Occipital lobe (tissue), 2 donors: ENCODE results near the gene PRKD1. TPM values are rescaled to one million over a fixed set of nuclear protein-coding genes. Genes with fewer than 3 reads are reported as not detected.

Experiments
- DNase-seq: peaks from one replicate; lab custom pipeline; 2025; lab: John Stamatoyannopoulos, UW
- total RNA-seq: library from RNA; depleted of rRNA; stranded (reverse); fragments of >200 nt; gene quantifications from one replicate; pipeline ENCODE4 v1.2.3, GENCODE V29; 2014

The PRKD1 gene
- 20.0 TPM for total RNA-seq

DNA sequence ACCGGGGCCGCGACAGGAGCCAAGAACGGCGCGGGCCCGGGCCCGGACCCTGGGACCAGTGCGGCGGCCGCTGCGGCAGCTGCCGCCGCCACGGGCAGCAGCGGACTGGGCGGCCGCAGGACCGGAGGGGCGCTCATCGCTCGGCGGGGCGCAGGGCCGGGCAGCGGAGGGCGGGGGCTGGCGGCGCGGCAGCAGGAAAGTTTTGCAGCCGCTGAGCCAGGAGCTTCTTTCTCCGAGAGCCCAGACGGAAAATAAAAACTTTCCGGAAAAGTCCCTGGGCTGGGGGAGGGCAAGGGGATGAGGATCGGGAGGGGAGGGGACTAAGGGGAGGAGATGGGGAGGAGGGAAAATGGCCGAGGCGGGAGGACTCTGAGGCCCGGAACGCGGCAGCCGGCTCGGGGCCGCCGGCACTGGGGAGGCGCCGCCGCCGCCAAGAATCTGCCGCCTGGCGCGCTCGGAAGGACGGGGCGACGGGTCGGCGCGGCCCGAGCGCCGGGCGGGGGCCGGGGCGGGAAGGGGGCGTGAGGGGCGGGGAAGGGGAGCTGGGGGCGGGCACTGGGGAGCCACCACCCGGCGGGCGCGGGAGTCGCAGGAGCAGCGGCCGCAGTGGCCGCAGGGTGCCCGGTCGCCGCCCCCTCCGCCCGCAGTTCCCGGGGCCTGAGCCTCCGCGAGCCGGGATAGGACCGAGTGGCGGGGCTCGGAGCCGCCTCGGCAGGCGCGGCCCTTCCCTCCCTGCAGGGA is at the start of gene PRKD1:
Gene PRKD1, minus strand, starts transcription at position 472 of the 741 bp plus-strand sequence.
- DNase-seq = peak; percentile 41

DNA sequence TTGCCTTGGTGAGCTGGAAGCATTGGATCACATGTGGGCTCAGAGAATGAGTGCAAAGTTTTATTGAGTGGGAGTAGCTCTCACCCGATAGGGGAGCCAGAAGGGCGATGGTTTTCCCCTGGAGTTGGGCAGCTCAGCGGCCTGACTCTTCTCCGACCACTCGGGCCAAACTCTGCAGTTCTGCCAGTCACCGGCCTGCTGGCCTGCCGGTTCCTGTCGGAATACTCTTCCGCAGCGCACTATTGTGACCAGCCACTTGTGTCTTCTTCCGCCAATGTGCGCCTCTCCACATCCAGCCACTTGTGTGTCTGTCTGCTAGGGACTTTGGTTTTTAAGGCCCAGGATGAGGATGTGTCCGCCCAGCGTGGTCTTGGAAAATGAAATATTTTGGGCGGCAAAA is 43.5 kb upstream of the PRKD1 start:
- no peak for DNase-seq

DNA sequence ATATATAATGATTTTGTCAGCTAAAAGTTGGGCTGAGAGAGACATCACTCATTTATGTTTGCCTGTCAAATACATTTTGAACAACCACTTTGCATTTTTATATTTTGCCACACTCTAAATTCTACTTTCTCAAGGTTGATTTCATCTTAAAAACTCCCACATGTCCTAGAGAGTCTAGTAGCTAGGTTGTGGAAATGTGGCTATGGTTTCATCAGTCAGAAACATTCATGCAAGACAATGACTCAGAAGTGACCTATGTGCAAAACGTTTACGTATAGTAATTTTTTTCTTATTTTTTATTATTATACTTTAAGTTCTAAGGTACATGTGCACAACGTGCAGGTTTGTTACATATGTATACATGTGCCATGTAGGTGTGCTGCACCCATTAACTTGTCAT is 27.4 kb upstream of the PRKD1 start:
- no peak for DNase-seq

DNA sequence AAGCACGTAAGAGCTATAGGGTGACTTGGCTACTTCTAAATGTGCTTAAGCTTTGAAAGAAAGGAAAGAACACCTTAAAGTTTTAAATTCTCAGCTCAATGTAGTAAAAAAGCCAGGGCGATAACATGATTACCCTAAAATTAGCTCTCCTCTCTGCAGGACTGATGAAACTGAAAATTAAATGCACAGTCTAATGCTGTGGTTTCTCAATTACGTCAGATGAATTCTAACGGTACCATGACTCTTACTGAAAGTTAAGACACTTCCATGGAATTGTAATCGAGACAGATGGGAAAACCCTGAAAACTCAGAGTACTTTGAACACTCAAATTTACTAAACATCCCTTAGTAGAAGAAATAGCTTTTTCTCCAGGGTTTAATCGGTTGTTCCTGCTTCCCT is 25.9 kb upstream of the PRKD1 start:
- no peak for DNase-seq

DNA sequence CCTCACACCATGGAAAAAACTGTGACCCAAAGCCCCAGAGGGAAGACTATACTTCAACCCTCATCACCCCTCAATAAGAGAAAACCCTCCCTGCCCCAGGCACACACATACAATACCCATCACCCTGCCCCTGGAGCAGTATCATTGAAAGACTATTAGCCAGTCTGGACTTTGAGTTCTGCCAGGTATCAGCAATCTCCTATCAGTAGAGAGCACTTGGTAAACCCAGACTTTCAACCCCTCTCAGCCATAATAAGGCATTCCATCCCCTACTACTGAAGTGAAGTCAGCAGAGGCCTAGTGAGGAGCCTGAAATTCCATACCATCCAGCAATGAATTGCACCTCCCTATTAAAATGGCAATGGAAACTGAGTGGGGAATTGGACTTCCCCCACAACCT is 16.4 kb upstream of the PRKD1 start:
- DNase-seq = no peak

DNA sequence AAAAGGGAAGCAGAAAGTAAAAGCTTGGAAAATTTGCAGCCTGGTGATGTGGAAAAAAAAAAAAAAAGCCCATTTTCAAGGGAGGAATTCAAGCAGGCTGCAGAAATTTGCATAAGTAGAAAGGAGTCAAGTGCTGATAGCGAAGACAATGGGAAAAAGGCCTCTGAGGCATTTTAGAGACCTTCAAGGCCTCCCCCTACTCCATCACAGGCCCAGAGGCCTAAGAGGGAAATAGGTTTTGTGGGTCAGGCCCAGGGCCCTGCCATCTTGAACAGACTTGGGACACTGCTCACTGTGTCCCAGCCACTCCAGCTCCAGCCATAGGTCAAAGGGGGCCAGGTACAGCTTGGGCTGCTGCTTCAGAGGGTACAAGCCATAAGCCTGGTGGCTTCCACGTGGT is 13.8 kb upstream of the PRKD1 start:
- no peak for DNase-seq

DNA sequence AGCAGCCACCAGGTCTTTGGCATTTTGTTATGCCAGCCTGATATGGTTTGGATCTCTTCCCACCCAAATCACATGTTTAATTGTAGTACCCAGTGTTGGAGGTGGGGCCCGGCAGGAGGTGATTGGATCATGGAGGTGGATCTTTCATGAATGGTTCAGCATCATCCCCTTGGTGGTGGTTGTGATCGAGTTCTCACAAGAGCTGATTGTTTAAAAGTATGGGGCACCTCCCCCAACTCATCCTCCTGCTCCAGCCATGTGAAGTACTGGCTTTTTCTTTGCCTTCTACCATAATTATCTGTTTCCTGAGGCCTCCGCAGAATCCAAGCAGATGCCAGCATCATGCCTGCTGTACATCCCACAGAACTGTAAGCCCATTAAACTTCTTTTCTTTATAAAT is 12.8 kb upstream of the PRKD1 start:
- DNase-seq = no peak

DNA sequence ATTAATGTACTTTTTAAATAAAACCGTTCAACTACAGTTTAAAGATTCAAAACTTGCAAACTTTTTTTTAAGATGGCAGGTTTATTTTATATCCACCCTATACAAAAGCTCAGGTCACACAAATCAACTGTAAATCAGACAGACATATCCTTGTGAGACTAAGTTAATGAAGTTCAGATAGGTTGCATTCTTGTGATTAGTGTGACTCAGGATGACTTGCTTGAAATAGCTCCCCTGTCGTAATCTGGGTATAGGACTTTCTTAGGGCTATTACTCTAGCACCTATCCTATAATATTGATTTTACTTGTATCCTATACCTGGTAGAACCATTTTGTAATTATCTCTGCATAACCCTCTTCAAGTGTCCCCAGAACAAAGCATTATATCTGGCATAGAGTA is 9.5 kb upstream of the PRKD1 start:
- DNase-seq = no peak

DNA sequence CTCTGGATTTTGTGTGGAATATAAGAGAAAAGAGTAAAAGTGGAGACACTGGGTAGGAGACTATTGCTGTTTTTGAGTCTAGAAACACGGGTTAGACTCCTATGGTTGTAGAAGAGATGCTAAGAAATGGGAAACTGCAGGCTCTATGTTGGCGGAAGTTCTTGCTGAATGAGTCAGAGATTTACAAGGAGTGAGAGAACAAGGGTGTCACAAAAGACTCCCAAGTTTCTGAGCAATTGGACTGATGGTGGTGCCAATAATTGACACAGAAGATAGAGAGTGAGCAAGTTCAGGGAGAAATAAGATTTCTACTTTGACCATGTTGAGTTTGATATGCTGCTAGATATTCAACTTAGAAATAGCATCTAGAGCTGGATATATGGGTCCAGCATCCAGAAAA is 2.6 kb upstream of the PRKD1 start:
- DNase-seq = no peak

DNA sequence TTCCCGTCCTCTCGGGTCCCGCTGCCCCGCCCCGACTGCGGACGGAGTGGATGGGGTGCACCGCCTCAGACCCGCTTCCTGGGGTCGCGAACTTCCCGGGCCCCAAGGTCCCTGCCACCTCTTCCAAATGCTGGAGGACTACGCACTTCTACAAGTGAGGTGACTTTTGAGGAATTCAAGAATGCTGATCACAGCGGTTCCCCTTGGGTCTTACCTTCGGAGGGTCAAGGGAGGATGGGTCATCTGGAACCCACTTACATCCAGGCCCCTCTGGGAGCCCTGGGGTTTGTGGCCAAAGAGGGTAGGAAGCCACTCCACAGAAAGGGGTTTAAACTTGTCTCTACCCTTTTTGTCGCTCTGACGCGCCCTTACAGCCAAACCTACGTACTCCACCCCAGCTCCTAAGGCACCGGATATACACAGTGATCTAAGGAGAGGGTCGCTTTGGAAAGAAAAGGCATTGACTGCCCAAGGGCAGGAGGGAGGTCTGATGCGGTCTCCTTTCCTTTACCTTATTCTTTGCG is 532 bp upstream of the PRKD1 start:
- DNase-seq = no peak

DNA sequence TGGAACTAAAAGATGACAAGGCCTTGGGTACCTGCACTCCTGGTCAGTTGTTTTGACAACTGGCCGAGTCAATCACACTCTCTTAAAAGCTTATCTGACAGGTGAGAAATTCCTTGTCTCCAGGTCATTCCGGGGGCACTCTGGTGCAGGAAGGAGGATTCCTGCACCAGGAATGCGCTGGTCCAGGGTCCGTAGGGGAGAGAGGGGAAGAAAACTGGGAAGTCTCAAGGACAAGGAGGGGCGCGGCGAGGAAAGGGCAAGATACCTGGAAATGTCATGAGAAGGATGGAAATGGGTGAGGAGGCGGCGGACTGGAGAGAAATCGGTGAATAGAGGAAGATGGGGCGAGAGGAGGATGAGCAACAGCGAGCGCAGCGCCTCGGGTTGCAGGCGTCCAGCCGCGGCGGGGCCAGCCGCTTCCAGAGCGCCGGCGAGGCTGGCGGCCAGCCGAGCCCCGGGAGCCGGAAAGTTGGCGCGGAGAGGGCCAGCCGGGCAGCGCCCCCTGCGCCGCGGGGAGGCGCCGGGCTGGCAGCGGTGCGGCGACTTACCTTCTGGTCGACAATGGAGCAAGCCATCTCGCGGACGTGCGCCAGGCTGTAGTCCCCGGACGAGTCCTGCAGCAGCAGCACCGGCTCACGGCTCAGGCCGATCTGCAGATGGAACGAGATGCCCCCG is 809 bp downstream of the PRKD1 start:
- DNase-seq = no peak

DNA sequence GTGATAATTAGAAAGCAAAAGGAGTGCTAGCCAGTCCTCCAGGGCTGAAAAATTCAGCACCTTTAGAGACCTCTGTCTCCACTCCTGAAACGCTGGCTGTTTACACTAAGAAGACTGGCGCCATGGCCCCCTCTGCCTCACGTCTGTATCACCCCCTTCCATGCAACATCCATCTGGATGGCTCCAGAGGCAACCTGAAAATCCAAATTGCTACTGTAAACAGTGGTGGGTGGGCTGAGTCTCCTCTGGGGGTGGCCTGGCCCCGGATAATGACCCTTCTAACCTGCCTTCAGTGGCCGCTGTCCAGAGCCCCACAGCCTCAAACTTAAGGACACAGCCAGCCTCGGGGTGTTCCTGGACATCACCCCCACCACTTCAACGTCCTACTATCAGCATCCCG is 1.4 kb downstream of the PRKD1 start:
- no peak for DNase-seq

DNA sequence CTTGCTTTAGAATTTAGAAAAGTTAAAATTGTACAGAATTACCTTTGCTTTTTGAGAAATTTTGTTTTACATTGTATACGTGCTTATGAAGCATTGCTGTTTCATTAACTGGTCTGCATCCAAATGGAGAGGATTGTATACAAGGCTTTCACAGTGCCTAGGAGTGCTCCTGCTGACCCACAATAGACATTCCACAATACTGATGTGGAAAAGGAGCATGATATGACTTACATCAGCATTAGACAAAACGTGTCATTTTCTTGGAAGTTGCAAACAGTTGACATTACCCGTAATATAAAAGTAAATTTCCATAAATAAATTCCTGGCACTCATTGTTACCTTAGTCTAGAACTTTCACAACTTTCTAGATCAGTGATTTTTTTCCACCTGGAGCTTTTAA is 1.9 kb downstream of the PRKD1 start:
- DNase-seq = no peak

DNA sequence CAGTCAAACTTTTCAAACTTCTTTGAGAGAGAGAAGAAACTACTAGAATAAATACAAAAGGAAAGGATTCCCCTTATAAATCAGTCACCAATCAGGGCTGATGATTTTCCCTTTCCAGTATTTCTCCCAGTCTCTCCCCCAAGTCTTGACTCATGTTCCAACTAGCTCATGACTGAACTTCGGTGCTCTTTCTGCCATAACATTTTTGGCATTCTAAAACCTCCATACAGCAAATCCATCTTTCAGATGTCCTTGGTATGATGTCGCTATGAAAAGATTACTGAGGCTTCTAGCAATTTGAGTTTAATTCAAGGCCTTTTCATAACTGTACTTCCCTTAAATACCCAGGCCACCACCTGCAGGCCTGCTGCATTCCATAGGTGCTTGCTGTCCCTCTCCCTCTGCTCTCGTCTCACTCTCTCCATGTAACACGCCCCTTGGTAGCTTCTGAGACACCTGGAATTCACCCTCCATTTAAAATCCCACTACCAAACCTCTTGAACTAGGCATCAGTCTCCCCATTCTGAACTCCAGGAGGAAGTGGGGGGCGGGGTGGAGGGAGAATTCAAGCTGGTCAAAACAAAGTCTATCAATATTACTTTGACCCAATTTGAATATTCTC is 2.4 kb downstream of the PRKD1 start:
- no peak for DNase-seq

DNA sequence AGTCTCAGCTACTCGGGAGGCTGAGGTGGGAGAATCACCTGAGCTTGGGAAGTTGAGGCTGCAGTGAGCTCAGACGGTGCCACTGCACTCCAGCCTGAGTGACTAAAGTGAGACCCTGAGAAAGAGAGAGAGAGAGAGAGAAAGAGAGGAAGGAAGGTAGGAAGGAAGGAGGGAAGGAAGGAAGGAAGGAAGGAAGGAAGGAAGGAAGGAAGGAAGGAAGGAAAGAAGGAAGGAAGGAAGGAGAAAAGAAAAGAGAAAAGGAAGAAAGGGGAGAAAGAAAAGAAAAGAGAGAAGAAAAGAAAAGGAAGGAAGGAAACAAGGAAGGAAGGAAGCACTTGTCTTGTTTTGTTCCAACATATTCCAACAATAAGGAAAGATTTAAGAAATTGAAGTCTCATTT is 7.8 kb downstream of the PRKD1 start:
- DNase-seq = no peak

DNA sequence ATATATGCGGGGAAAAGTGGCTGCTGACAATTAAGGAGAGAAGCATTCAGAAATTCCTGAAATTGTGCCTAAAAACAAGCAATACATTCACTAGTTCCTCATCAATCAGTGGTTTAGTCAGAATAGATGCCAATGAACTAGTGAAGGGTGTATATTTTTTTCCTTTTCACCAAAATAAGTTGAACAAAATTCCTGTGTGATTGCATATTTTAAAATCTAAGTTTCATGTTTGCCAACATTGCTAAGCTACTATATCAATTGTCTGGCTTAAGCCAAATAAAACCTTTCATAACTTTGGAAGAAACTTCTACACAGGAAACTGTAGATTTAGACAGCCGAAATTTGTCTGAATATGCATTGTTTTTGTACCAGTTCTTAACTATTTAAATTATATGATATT is 8.7 kb downstream of the PRKD1 start:
- no peak for DNase-seq

DNA sequence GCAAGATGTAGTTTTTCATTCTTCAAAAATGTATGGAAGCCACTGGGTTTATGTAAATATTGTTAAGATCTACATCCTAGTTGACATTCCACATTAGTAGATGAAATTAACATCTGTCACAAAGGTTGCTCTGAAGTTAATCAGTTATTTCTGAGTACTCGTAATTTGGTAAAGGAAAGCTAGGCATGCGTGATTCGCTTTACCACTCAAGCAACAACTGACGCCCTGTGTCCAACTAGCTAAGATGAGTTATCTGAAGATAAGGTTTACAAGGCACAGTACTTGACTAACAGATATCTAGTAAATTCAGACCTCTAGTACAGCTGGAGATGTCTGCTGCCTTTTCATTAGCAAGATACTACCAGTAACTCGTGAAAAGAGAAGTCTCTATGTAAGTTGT is 14.1 kb downstream of the PRKD1 start:
- DNase-seq = no peak

DNA sequence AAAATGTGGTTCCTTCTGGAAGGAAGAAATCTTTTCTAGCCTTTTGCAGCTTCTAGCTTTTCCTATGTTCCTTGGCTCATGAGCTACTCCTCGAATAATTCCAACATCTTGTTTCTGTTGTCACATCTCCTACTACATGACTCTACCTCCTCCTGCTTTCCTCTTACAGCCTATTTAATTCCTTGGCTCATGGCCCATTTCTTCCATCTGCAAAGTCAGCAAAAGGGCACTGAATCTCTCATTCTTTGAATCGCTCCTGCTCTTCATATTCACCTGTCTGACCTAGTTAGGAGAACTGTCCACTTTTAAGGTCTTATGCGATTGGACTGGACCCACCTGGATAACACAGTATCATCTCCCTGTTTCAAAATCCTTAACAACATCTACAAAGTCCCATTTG is 15.8 kb downstream of the PRKD1 start:
- no peak for DNase-seq

DNA sequence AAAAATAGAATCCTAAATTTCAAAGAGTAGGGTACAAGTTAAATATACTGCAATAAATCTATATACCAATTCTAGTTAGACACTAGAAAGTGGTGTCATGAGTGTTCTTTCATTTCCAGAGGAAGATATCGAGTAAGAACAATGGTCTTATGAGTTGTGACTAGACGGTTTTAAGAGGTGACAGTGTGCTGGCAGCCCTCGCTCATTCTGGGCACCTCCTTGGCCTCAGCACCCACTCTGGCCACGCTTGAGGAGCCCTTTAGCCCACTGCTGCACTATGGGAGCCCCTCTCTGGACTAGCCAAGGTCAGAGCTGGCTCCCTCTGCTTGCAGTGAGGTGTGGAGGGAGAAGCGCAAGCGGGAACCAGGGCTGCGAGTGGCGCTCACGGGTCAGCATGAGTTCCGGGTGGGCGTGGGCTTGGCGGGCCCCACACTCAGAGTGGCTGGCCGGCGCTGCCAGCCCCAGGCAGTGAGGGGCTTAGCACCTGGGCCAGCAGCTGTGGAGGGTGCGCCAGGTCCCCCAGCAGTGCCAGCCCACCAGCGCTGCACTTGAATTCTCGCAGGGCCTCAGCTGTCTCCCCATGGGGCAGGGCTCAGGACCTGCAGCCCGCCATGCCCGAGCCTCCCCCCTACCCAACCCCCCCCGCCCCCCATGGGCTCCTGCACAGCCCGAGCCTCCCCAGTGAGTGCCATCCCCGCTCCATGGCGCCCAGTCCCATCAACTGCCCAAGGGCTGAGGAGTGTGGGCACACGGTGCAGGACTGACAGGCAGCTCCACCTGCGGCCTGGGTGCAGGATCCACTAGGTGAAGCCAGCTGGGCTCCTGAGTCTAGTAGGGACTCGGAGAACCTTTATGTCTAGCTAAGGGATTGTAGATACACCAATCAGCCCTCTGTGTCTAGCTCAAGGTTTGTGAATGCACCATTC is 18.7 kb downstream of the PRKD1 start:
- no peak for DNase-seq

DNA sequence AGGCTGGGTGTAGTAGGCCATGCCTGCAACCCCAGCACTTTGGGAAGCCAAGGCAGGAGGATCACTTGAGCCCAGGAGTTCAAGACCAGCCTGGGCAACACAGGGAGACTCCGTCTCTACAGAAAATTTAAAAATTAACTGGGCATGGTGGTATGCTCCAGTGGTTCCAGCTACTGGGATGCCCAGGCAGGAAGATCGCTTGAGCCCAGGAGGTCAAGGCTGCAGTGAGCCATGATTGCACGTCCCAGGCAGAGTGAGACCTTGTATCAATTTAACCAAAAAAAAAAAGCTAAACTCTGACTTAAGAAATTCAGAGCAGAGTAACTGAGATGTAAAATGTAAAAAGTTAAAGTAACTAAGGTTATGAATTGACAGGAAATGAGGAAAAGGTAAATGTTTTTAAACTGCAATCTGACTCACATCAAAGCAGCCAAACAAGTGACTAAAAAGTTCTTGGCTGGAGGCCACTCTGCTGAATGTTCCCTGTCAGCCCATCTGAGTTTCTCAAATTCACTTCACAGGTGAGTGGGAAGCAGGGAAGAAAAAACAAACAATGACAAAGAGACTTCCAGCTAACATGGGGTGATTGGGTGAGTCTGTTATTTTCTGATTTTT is 21.3 kb downstream of the PRKD1 start:
- no peak for DNase-seq

DNA sequence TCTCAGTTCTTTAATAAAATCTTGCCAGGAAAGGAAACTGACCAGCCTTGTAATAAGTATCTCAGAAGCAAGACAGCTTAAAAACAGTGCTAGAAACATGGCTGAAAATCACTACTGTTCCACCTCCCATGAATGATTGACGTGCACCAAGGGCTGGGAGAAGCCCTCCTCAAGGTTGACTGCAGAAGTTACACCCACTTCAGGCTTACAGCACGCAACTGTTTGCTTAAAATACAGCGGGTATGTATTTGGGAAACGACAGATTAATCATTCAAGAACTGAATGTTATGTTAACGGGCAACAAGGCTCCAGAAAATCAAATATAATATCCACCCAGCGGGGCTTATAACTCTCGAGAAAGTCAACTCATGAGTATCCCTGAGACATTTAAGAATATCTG is 22.1 kb downstream of the PRKD1 start:
- DNase-seq = no peak
